IMR-90 (cell line): ENCODE data around the gene MYO3B.

ENCODE experiments used
- CHD1 ChIP-seq: IDR thresholded peaks from 2 replicates; pipeline ENCODE4 v1.6.1; 2012; ENCODE audit warnings: low read depth, low read length, improper control_type of control experiment
- CTCF ChIP-seq: conservative IDR thresholded peaks from 2 replicates; pipeline ENCODE4 v1.5.1; 2012; ENCODE audit warnings: mild to moderate bottlenecking, low read depth, low read length, improper control_type of control experiment
- FOS ChIP-seq: fragments of 150-350 bp; IDR thresholded peaks from 2 replicates; pipeline ENCODE4 v1.6.1; 2016; ENCODE audit warnings: low read depth, low read length
- MAZ ChIP-seq: IDR thresholded peaks from 2 replicates; pipeline ENCODE4 v1.6.1; 2012; ENCODE audit warnings: low read depth, mild to moderate bottlenecking, low read length, improper control_type of control experiment, moderate library complexity, borderline replicate concordance
- MXI1 ChIP-seq: IDR thresholded peaks from 2 replicates; pipeline ENCODE4 v1.6.1; 2012; ENCODE audit warnings: low read depth, mild to moderate bottlenecking, low read length, moderate library complexity, borderline replicate concordance
- POLR2A ChIP-seq: IDR thresholded peaks from 2 replicates; pipeline ENCODE4 v1.6.1; 2012; ENCODE audit warnings: mild to moderate bottlenecking, low read depth, low read length
- USF2 ChIP-seq: fragments of 150-350 bp; IDR thresholded peaks from 2 replicates; pipeline ENCODE4 v1.6.1; 2017; ENCODE audit warnings: mild to moderate bottlenecking, antibody characterized with exemption, low read length, low read depth
- TF ChIP-seq, protein P1 (sequence below): fragments of 150-350 bp; IDR thresholded peaks from 2 replicates; pipeline ENCODE4 v1.6.1; 2016; ENCODE audit warnings: low read depth, mild to moderate bottlenecking, low read length, moderate library complexity, borderline replicate concordance

DNA sequence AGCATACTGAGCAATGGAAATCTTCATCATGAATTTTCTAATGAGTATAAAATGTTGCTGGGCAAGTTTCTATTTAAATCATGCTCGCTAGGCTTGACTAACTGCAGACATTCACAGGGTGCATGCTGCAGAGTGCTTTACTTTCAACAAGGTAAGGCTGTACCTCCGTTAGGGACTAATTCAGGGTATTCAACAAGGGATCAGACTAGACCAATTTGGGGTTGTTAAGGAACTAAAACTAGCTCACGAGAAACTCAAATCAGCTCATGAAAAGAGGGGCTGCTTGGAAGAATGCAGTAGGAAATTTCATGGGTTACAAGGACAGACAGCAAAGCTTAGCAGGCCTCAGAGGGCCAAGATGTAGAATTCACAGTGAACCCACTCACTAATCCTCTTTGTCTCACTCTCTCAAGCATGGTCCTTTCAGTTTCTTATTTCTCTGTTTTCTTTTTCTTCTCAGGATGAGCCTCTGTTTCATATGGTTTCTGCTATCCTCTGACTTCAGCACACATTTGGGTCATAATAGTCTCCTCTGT lies 2.2 kb downstream of the MYO3B start:
- TF ChIP-seq, protein P1, sequence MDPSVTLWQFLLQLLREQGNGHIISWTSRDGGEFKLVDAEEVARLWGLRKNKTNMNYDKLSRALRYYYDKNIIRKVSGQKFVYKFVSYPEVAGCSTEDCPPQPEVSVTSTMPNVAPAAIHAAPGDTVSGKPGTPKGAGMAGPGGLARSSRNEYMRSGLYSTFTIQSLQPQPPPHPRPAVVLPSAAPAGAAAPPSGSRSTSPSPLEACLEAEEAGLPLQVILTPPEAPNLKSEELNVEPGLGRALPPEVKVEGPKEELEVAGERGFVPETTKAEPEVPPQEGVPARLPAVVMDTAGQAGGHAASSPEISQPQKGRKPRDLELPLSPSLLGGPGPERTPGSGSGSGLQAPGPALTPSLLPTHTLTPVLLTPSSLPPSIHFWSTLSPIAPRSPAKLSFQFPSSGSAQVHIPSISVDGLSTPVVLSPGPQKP = no peak
- TF ChIP-seq CTCF = no peak
- no peak for TF ChIP-seq FOS
- TF ChIP-seq MXI1 = no peak
- TF ChIP-seq POLR2A = no peak
- TF ChIP-seq USF2 = no peak
- no peak for TF ChIP-seq CHD1
- TF ChIP-seq MAZ = no peak
